ENCODE measurements around the gene PAX3.

The PAX3 gene

GRCh38 chr2:222322236-222322635 lies 23.4 kb upstream of the PAX3 start:
- H3K27me3 ChIP-seq (ENCODE audit: low read length): no peaks in the 10 kb centered on the region

GRCh38 chr2:222320436-222321395 lies 21.9 kb upstream of the PAX3 start:
- TF ChIP-seq EZH2phosphoT487 (conservative IDR thresholded peaks at IDR 0.05; ENCODE audit: low read length): no peak
- TF ChIP-seq, protein P1, sequence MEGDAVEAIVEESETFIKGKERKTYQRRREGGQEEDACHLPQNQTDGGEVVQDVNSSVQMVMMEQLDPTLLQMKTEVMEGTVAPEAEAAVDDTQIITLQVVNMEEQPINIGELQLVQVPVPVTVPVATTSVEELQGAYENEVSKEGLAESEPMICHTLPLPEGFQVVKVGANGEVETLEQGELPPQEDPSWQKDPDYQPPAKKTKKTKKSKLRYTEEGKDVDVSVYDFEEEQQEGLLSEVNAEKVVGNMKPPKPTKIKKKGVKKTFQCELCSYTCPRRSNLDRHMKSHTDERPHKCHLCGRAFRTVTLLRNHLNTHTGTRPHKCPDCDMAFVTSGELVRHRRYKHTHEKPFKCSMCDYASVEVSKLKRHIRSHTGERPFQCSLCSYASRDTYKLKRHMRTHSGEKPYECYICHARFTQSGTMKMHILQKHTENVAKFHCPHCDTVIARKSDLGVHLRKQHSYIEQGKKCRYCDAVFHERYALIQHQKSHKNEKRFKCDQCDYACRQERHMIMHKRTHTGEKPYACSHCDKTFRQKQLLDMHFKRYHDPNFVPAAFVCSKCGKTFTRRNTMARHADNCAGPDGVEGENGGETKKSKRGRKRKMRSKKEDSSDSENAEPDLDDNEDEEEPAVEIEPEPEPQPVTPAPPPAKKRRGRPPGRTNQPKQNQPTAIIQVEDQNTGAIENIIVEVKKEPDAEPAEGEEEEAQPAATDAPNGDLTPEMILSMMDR (IDR thresholded peaks at IDR 0.05; ENCODE audit: insufficient read depth, low read length, poor library complexity, severe bottlenecking): no peak
- Histone ChIP-seq H3F3A (ENCODE audit: insufficient read depth) (no peaks in the 10 kb centered on the region), H2AFZ (ENCODE audit: low read depth, low read length, severe bottlenecking) (no peak overlapping the region), H3K27ac (ENCODE audit: low read depth, low read length) (no peak overlapping the region), H3K36me3 (ENCODE audit: low read length) (no peaks in the 10 kb centered on the region), H3K9me3 (ENCODE audit: insufficient read depth, low read length) (no peaks in the 10 kb centered on the region), H3K27me3 (ENCODE audit: low read length) (no peaks in the 10 kb centered on the region), H3K4me2 (ENCODE audit: low read depth, low read length, poor library complexity, severe bottlenecking) (peak overlapping the region; percentile 51), H3K79me2 (ENCODE audit: insufficient read depth, low read length) (no peaks in the 10 kb centered on the region), H3K4me3 (ENCODE audit: insufficient read depth, low read length, poor library complexity, severe bottlenecking) (no peak overlapping the region), H4K20me1 (ENCODE audit: low read depth, low read length) (no peaks in the 10 kb centered on the region), H3K9me2 (replicated peaks; ENCODE audit: insufficient read depth, low read length) (no peaks in the 10 kb centered on the region), H3K9ac (ENCODE audit: low read length) (0 out of 2 replicates have a peak overlapping the region, but pooled peaks have one; percentile 54)

More at GRCh38 chr2:222322236-222322635, 23.4 kb upstream of the PAX3 start:
- Histone ChIP-seq H3F3A (ENCODE audit: insufficient read depth) (no peaks in the 10 kb centered on the region), H3K9me3 (ENCODE audit: insufficient read depth, low read length) (no peaks in the 10 kb centered on the region), H3K4me2 (ENCODE audit: low read depth, low read length, poor library complexity, severe bottlenecking) (no peak overlapping the region), H3K27ac (ENCODE audit: low read depth, low read length) (no peak overlapping the region), H2AFZ (ENCODE audit: low read depth, low read length, severe bottlenecking) (no peak overlapping the region), H3K4me3 (ENCODE audit: insufficient read depth, low read length, poor library complexity, severe bottlenecking) (no peak overlapping the region), H3K9me2 (replicated peaks; ENCODE audit: insufficient read depth, low read length) (no peaks in the 10 kb centered on the region), H3K9ac (ENCODE audit: low read length) (no peak overlapping the region), H3K36me3 (ENCODE audit: low read length) (no peaks in the 10 kb centered on the region), H4K20me1 (ENCODE audit: low read depth, low read length) (no peaks in the 10 kb centered on the region), H3K79me2 (ENCODE audit: insufficient read depth, low read length) (no peaks in the 10 kb centered on the region)
- TF ChIP-seq, protein P1 (IDR thresholded peaks at IDR 0.05; ENCODE audit: insufficient read depth, low read length, poor library complexity, severe bottlenecking): no peak
- no peak for TF ChIP-seq EZH2phosphoT487 (conservative IDR thresholded peaks at IDR 0.05; ENCODE audit: low read length)

DNA sequence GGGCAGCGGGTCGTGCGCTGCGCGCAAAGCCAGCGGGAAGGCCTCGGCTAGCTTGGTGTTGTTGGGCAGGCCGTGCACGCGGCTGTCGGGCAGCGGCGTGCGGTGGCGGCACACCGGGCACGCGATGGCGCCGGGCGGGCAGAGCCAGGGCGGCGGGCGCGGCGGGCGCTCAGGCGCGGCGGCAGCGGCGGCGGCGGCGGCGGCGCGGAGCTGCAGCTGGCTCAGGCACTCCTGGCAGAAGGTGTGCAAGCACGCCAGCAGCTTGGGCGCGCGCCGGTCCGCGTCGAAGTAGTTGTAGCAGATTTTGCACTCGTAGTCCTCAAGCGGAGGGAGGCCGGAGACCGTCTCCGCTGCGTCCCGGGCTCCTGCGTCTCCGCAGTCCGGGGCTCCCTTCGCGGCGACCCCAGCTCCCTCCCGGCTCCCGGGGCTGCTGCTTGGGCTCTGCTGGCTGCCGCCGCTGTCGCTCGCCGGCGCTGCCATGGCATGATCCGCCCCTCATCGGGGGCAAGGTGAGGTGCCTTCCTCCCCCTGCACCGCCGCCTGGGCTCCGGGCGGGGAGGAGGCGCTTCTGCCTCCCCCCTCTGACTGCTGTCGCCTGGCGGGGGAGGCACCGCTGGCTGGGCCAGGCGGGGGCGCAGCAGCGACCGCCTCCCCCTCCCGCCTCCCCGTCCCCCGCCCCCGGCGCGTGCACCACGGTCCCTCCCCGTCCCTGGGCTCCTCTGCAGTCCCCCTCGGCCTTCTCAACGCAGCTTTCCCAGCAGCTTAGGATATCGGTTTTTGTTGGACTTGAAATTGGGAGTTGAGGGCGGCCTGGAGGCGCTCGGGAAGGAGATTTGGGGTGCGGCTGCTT lies 21.0 kb upstream of the PAX3 start:
- Histone ChIP-seq H3K79me2 (ENCODE audit: insufficient read depth, low read length) (no peaks in the 10 kb centered on the region), H3K4me3 (ENCODE audit: insufficient read depth, low read length, poor library complexity, severe bottlenecking) (peak overlapping the region; percentile 53), H3F3A (ENCODE audit: insufficient read depth) (no peaks in the 10 kb centered on the region), H3K27ac (ENCODE audit: low read depth, low read length) (no peak overlapping the region; the same call in 1 of the 2 replicates), H3K4me2 (ENCODE audit: low read depth, low read length, poor library complexity, severe bottlenecking) (peak overlapping the region; percentile 74), H3K9me3 (ENCODE audit: insufficient read depth, low read length) (no peaks in the 10 kb centered on the region), H3K36me3 (ENCODE audit: low read length) (no peaks in the 10 kb centered on the region), H3K27me3 (ENCODE audit: low read length) (no peaks in the 10 kb centered on the region), H3K9ac (ENCODE audit: low read length) (peak overlapping the region; percentile 54; the same call in 1 of the 2 replicates), H3K9me2 (replicated peaks; ENCODE audit: insufficient read depth, low read length) (no peaks in the 10 kb centered on the region), H4K20me1 (ENCODE audit: low read depth, low read length) (no peaks in the 10 kb centered on the region), H2AFZ (ENCODE audit: low read depth, low read length, severe bottlenecking) (no peak overlapping the region)
- TF ChIP-seq, protein P1 (IDR thresholded peaks at IDR 0.05; ENCODE audit: insufficient read depth, low read length, poor library complexity, severe bottlenecking): no peak
- TF ChIP-seq EZH2phosphoT487 (conservative IDR thresholded peaks at IDR 0.05; ENCODE audit: low read length): no peak
